ENCODE data around the gene DTX4. TPM values are rescaled to one million over a fixed set of nuclear protein-coding genes. Genes with fewer than 3 reads are reported as not detected.

The DTX4 gene
- total and polyA plus RNA-seq, 4 experiments from 2014 or later, result 0.09 to 3.4 (median 1.8) TPM

- no peaks in the 10 kb centered on the region for H3K9me3 ChIP-seq (ENCODE audit: control insufficient read depth in 1 of 2, low read length in 2 of 2)
- no peak overlapping the region for H3K27ac Mint-ChIP-seq
- H3K4me1 Mint-ChIP-seq, result peaks cover 0 to 10% (median 6%) of the 10 kb centered on the region in 4 donors
- H3K4me1 ChIP-seq (ENCODE audit: insufficient read depth, low read length), result no peaks in the 10 kb centered on the region
- peaks cover 2 to 5% of the 10 kb centered on the region in 2 donors for H3K27me3 Mint-ChIP-seq
- H3K9me3 Mint-ChIP-seq, result peaks cover 0 to 3% (median 0%) of the 10 kb centered on the region in 8 donors
- H3K27me3 ChIP-seq (ENCODE audit: insufficient read depth, low read length), result no peaks in the 10 kb centered on the region
- H3K27ac ChIP-seq (ENCODE audit: low read depth, low read length), result no peak overlapping the region
- no peak for DNase-seq
- H3K36me3 ChIP-seq (ENCODE audit: insufficient read depth, low read length), result no peaks in the 10 kb centered on the region
- CTCF ChIA-PET (ENCODE audit: partially characterized antibody), result interaction anchor here (1.3 to 2.6 kb wide), 2 partner anchors 37 to 38 kb away, joined by 3 to 9 read pairs; no protein-coding TSS in a partner anchor
- H3K4me3 Mint-ChIP-seq, result no peak overlapping the region
- no peaks in the 10 kb centered on the region for H3K36me3 Mint-ChIP-seq
- POLR2A ChIA-PET (ENCODE audit: partially characterized antibody), result no interaction called here
- no peak overlapping the region for H3K4me3 ChIP-seq (ENCODE audit: low read length in 2 of 2)
- intact Hi-C loops (cut with micrococcal nuclease), result no loop called here
Observed at GRCh38 chr11:59223611-59224010, 51.7 kb downstream of the DTX4 start.

- ChIA-PET POLR2A (ENCODE audit: partially characterized antibody) (no interaction called here), CTCF (ENCODE audit: partially characterized antibody) (interaction anchor here (1.3 kb wide), 1 partner anchor 38 kb away, joined by 3 read pairs; no protein-coding TSS in a partner anchor)
- Mint-ChIP-seq H3K9me3 (peaks cover 0 to 1% (median 0%) of the 10 kb centered on the region in 8 donors), H3K27me3 (peaks cover 2 to 5% of the 10 kb centered on the region in 2 donors), H3K36me3 (no peaks in the 10 kb centered on the region), H3K4me1 (peaks cover 0 to 9% (median 6%) of the 10 kb centered on the region in 4 donors), H3K27ac (no peak overlapping the region), H3K4me3 (peak overlapping the region in 1 of 8 donors; percentile 11)
- Histone ChIP-seq H3K4me3 (ENCODE audit: low read length in 2 of 2) (no peak overlapping the region), H3K27me3 (ENCODE audit: insufficient read depth, low read length) (no peaks in the 10 kb centered on the region), H3K27ac (ENCODE audit: low read depth, low read length) (no peak overlapping the region), H3K36me3 (ENCODE audit: insufficient read depth, low read length) (no peaks in the 10 kb centered on the region), H3K9me3 (ENCODE audit: control insufficient read depth in 1 of 2, low read length in 2 of 2) (no peaks in the 10 kb centered on the region), H3K4me1 (ENCODE audit: insufficient read depth, low read length) (no peaks in the 10 kb centered on the region)
- DNase-seq, result no peak
- intact Hi-C loops (cut with micrococcal nuclease), result no loop called here
Observed at GRCh38 chr11:59224351-59224928, 52.5 kb downstream of the DTX4 start.

DNA sequence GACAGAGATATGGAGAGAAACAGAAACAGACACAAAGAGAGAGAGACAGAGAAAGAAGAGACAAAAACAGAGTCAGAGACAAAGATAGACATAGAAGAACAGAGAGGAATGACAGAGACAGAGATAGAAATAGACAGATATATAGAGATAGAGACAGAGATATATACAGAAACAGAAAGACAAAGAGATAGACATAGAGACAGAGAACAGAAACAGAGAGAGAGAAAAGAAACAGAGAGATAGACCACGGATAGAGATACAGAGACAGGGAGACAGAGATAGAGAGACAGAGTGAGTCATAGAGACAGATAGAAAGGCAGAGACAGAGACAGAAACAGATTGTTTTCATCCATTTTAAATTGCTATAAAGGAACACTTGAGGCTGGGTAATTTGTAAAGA lies 53.1 kb downstream of the DTX4 start:
- H3K36me3 Mint-ChIP-seq, result no peaks in the 10 kb centered on the region
- H3K4me3 Mint-ChIP-seq, result no peak overlapping the region
- no peak overlapping the region for H3K27ac Mint-ChIP-seq
- H3K4me1 Mint-ChIP-seq, result peaks cover 0 to 9% (median 6%) of the 10 kb centered on the region in 4 donors
- peaks cover 2 to 5% of the 10 kb centered on the region in 2 donors for H3K27me3 Mint-ChIP-seq
- no peak overlapping the region for H3K27ac ChIP-seq (ENCODE audit: low read depth, low read length)
- H3K27me3 ChIP-seq (ENCODE audit: insufficient read depth, low read length), result no peaks in the 10 kb centered on the region
- no peak overlapping the region for H3K4me3 ChIP-seq (ENCODE audit: low read length in 2 of 2)
- H3K9me3 Mint-ChIP-seq, result peaks cover 0 to 1% (median 0%) of the 10 kb centered on the region in 8 donors
- H3K36me3 ChIP-seq (ENCODE audit: insufficient read depth, low read length), result no peaks in the 10 kb centered on the region
- intact Hi-C loops (cut with micrococcal nuclease), result no loop called here
- ChIA-PET POLR2A (ENCODE audit: partially characterized antibody) (no interaction called here), CTCF (ENCODE audit: partially characterized antibody) (interaction anchor here (1.3 kb wide), 1 partner anchor 39 kb away, joined by 3 read pairs; no protein-coding TSS in a partner anchor)
- no peaks in the 10 kb centered on the region for H3K9me3 ChIP-seq (ENCODE audit: control insufficient read depth in 1 of 2, low read length in 2 of 2)
- no peaks in the 10 kb centered on the region for H3K4me1 ChIP-seq (ENCODE audit: insufficient read depth, low read length)
- no peak for DNase-seq

DNA sequence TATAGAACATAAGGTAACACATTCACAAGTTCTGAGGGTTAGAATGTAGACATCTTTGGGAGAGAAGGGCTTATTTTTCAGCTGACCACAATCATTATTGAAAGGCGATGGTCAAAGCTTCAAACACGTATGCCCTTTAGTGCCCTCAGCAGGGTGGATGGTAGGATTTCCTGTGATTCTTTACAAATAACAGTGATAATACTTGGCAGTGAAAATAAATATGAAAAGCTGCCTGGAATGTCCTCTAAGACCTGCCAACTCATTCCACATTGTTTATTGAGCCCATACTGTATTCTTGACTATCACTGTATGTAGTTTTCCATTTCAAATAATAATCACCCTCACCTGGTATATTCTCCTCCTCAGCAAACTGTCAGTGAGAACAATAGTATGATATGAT lies 54.5 kb downstream of the DTX4 start:
- H3K27ac Mint-ChIP-seq, result no peak overlapping the region
- no peaks in the 10 kb centered on the region for H3K9me3 ChIP-seq (ENCODE audit: control insufficient read depth in 1 of 2, low read length in 2 of 2)
- intact Hi-C loops (cut with micrococcal nuclease), result no loop called here
- no peaks in the 10 kb centered on the region for H3K36me3 ChIP-seq (ENCODE audit: insufficient read depth, low read length)
- DNase-seq, result no peak
- H3K27ac ChIP-seq (ENCODE audit: low read depth, low read length), result no peak overlapping the region
- H3K4me1 Mint-ChIP-seq, result peaks cover 0 to 9% (median 6%) of the 10 kb centered on the region in 4 donors
- ChIA-PET POLR2A (ENCODE audit: partially characterized antibody) (no interaction called here), CTCF (ENCODE audit: partially characterized antibody) (no interaction called here)
- no peak overlapping the region for H3K4me3 Mint-ChIP-seq
- no peaks in the 10 kb centered on the region for H3K4me1 ChIP-seq (ENCODE audit: insufficient read depth, low read length)
- H3K9me3 Mint-ChIP-seq, result peaks cover 0 to 7% (median 4%) of the 10 kb centered on the region in 8 donors
- no peaks in the 10 kb centered on the region for H3K27me3 ChIP-seq (ENCODE audit: insufficient read depth, low read length)
- no peaks in the 10 kb centered on the region for H3K36me3 Mint-ChIP-seq
- H3K4me3 ChIP-seq (ENCODE audit: low read length in 2 of 2), result no peak overlapping the region
- peaks cover 2 to 5% of the 10 kb centered on the region in 2 donors for H3K27me3 Mint-ChIP-seq

GRCh38 chr11:59240322-59240721 lies 68.4 kb downstream of the DTX4 start:
- no peaks in the 10 kb centered on the region for H3K4me1 Mint-ChIP-seq
- no peaks in the 10 kb centered on the region for H3K9me3 ChIP-seq (ENCODE audit: control insufficient read depth in 1 of 2, low read length in 2 of 2)
- DNase-seq, result no peak
- no peak overlapping the region for H3K27ac ChIP-seq (ENCODE audit: low read depth, low read length)
- ChIA-PET POLR2A (ENCODE audit: partially characterized antibody) (no interaction called here), CTCF (ENCODE audit: partially characterized antibody) (no interaction called here)
- no peaks in the 10 kb centered on the region for H3K36me3 ChIP-seq (ENCODE audit: insufficient read depth, low read length)
- intact Hi-C loops (cut with micrococcal nuclease), result no loop called here
- no peak overlapping the region for H3K27ac Mint-ChIP-seq
- peaks cover 2 to 10% of the 10 kb centered on the region in 2 donors for H3K36me3 Mint-ChIP-seq
- H3K9me3 Mint-ChIP-seq, result peaks cover 4 to 23% (median 14%) of the 10 kb centered on the region in 8 donors
- no peaks in the 10 kb centered on the region for H3K4me1 ChIP-seq (ENCODE audit: insufficient read depth, low read length)
- H3K4me3 ChIP-seq (ENCODE audit: low read length in 2 of 2), result no peak overlapping the region
- H3K27me3 ChIP-seq (ENCODE audit: insufficient read depth, low read length), result no peaks in the 10 kb centered on the region
- peaks cover 5 to 7% of the 10 kb centered on the region in 2 donors for H3K27me3 Mint-ChIP-seq
- H3K4me3 Mint-ChIP-seq, result no peak overlapping the region

DNA sequence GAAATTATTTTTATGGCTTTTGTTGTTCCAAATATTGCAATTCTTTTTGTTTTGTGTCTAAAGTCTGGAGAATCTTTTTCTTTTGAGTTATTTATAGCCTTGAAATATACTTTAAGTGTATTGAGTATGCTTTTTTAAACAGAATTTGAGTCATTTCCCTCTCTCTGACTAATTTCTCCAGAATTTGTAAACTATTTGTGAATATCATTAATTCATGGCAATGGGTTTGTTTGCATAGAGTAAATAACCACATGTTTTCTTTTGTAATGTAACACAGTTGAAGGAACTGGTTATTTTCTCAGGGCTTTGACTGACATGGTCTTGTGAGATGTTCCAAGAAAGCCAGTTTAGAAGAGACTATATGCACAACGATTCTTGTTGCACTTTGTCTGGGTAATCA lies 71.7 kb downstream of the DTX4 start:
- intact Hi-C loops (cut with micrococcal nuclease), result no loop called here
- peaks cover 0 to 3% of the 10 kb centered on the region in 2 donors for H3K36me3 Mint-ChIP-seq
- POLR2A ChIA-PET (ENCODE audit: partially characterized antibody), result no interaction called here
- Histone ChIP-seq H3K27ac (ENCODE audit: low read depth, low read length) (no peak overlapping the region), H3K4me1 (ENCODE audit: insufficient read depth, low read length) (peaks cover 22% of the 10 kb centered on the region), H3K9me3 (ENCODE audit: control insufficient read depth in 1 of 2, low read length in 2 of 2) (no peaks in the 10 kb centered on the region), H3K27me3 (ENCODE audit: insufficient read depth, low read length) (no peaks in the 10 kb centered on the region), H3K4me3 (ENCODE audit: low read length in 2 of 2) (no peak overlapping the region), H3K36me3 (ENCODE audit: insufficient read depth, low read length) (no peaks in the 10 kb centered on the region)
- peaks cover 14 to 29% (median 23%) of the 10 kb centered on the region in 4 donors for H3K4me1 Mint-ChIP-seq
- H3K4me3 Mint-ChIP-seq, result no peak overlapping the region
- no peak for DNase-seq
- CTCF ChIA-PET (ENCODE audit: partially characterized antibody), result no interaction called here
- peaks cover 0 to 3% of the 10 kb centered on the region in 2 donors for H3K27me3 Mint-ChIP-seq
- no peak overlapping the region for H3K27ac Mint-ChIP-seq
- peaks cover 0 to 7% (median 5%) of the 10 kb centered on the region in 8 donors for H3K9me3 Mint-ChIP-seq

DNA sequence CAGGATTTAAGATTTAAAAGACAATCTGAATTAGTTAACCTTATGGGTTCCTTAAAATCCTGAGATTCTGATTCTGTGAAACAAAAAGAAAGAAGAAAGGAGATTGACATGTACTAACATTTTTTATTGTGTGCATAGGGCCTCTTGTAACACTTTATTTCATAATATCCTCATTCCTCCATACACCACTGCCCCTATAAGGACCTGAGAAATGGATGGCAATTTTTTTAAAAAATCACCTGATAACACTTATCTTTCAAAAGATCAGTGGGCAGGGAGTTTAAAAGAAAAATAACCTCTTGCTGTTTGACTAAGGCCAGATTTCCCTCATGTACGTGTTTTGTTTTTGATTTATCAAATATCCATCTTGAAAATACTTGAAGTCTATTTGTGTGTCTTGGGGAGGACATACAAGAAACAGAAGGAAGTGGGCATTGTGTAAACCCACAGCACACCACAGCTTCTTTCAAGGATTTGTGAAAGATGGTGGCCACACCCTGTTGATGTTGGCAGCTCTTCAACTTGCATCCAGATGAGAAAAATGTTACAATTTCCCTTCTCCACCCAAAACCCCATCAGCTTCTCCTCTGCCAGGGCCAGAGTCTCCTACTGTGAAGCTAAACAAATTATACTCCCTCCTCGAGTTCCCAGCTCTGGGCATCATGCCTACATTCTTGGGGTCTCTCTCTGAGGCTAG lies 75.7 kb downstream of the DTX4 start:
- Histone ChIP-seq H3K4me1 (ENCODE audit: insufficient read depth, low read length) (peaks cover 26% of the 10 kb centered on the region), H3K36me3 (ENCODE audit: insufficient read depth, low read length) (no peaks in the 10 kb centered on the region), H3K9me3 (ENCODE audit: control insufficient read depth in 1 of 2, low read length in 2 of 2) (no peaks in the 10 kb centered on the region), H3K27me3 (ENCODE audit: insufficient read depth, low read length) (no peaks in the 10 kb centered on the region), H3K27ac (ENCODE audit: low read depth, low read length) (no peak overlapping the region), H3K4me3 (ENCODE audit: low read length in 2 of 2) (no peak overlapping the region)
- H3K27me3 Mint-ChIP-seq, result peaks cover 0 to 3% of the 10 kb centered on the region in 2 donors
- ChIA-PET POLR2A (ENCODE audit: partially characterized antibody) (interaction anchor here (1.1 to 2.6 kb wide), 3 partner anchors 17 to 76 kb away, joined by 3 to 10 read pairs (median 4); partner anchors contain the start of gene DTX4), CTCF (ENCODE audit: partially characterized antibody) (interaction anchor here (0.8 to 1.9 kb wide), 3 partner anchors 11 to 76 kb away, joined by 3 to 7 read pairs (median 4); partner anchors contain the start of gene DTX4)
- peak in 4 of 5 donors; percentile 45 to 68 (median 60) for DNase-seq
- peaks cover 21 to 54% (median 35%) of the 10 kb centered on the region in 4 donors for H3K4me1 Mint-ChIP-seq
- intact Hi-C loops (cut with micrococcal nuclease), result no loop called here
- H3K27ac Mint-ChIP-seq, result peak overlapping the region; percentile 18 to 89 (median 57)
- H3K9me3 Mint-ChIP-seq, result peaks cover 0 to 2% (median 0%) of the 10 kb centered on the region in 8 donors
- peak overlapping the region in 7 of 8 donors; percentile 1 to 69 (median 60) for H3K4me3 Mint-ChIP-seq
- no peaks in the 10 kb centered on the region for H3K36me3 Mint-ChIP-seq

Measured in CD4-positive, alpha-beta memory T cell (primary cell).